Left kidney (tissue), 2 donors: Measurements from ENCODE around the gene MEGF10. TPM values are rescaled to one million over a fixed set of nuclear protein-coding genes. Genes with fewer than 3 reads are reported as not detected.

Source experiments
- DNase-seq: peaks from one replicate; pipeline ENCODE4 v3.0.0-alpha.2; 2013
- polyA plus RNA-seq: library from polyadenylated mRNA; unstranded; fragments of 120-200 nt; gene quantifications from one replicate; pipeline ENCODE4 v1.2.1, GENCODE V29; 2013; ENCODE audit not compliant: insufficient read length

Gene MEGF10
- polyA plus RNA-seq, 1 donor = 1.1 TPM

DNA sequence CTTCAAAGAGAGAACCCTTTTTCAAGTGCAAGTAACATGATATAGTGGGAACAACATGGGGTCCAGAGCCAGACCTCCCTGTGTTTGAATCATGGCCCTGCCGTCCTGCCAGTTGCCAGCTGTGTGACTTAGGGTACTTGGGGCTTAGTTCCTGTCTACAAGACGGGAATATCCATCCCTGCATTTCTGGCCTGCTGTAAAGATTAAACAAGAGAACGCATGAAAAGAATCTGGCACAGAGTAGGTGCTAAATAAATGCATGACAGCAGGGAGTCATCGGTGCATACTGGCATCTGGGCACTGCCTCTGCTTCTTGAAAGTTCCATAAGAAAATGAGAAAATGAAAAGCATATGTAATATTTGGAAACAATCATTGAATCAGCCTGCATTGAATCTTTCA, 149.0 kb downstream of the MEGF10 start:
- no peak for DNase-seq

DNA sequence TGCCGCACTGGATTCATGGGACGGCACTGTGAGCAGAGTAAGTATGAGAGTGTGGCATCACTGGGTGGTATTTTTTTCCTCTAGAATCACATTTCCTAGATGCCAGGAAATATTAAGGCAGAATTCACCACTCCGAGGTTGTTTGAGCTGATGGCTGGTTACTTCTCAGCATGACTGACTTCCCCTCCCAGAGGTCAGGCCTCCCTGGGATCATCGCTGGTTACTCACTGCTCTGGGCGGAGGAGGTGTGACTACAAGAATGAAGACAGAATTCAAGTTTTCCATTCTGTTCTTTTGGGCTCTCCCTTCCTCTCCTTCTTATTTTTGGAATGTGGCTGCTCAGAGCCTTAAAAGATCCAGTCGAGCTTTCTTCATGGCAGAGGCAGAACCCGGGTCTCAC, 150.2 kb downstream of the MEGF10 start:
- DNase-seq = no peak

DNA sequence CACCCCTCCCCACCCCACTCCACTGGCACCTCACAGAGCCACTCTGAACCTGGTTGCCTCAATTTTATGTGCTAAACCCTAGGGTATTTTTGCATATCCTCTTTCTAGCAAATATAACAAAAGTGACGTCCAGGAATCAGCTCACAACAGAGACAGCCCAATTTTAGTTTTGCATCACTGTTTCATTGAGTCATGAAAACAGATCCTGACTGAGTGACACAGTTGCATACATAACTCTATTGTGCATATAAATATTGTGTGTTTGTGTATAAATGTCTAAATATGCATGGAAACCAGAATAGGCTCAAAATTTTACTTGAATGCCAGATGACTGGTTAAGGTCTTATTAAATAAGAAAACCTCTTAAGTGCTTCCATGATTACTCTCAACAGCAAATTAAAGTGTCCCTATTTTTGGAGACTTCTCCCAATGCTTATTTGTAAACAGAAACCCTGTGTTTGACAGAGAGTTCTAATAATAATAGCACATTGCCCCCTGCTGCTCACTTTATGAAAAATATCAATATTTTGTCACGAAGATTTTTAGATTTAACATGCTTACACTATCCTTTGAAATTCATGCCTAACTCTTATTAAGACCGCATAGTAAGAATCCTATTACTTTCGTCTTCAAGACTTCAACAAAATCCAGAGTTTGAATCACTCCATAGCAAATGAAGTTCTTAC, 151.3 kb downstream of the MEGF10 start:
- no peak for DNase-seq

GRCh38 chr5:127444171-127444570, 153.6 kb downstream of the MEGF10 start:
- no peak for DNase-seq

DNA sequence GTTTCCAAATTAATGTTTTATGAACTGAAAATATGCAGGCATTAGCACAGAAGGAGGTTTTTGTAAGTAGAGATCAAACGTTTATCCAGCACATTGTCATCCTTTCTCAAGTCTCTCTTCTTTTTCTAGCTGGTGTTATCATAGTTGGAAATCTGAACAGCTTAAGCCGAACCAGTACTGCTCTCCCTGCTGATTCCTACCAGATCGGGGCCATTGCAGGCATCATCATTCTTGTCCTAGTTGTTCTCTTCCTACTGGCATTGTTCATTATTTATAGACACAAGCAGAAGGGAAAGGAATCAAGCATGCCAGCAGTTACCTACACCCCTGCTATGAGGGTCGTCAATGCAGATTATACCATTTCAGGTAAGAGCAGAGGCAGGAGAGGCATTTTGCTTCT, 154.7 kb downstream of the MEGF10 start:
- DNase-seq = no peak

GRCh38 chr5:127446626-127447025, 156.0 kb downstream of the MEGF10 start:
- DNase-seq = no peak

- no peak for DNase-seq
Observed at GRCh38 chr5:127447827-127448226, 157.2 kb downstream of the MEGF10 start.

DNA sequence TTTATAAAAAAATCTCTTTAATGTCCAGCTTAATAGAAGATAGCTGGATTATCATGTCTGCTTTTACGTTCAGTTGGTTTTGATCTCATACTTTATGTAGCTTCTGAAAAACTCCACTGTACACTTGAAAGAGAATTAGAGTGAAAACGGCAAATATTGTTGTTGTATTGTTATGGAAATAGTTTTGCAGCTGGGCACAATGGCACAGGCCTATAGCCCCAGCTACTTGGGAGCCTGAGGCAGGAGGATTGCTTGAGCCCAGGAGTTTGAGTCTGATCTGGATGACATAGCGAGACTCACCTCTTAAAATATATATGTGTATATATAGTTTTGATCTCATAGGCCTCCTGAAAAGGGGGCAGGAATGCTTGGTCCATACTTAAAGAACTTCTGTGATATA, 159.4 kb downstream of the MEGF10 start:
- DNase-seq = no peak

DNA sequence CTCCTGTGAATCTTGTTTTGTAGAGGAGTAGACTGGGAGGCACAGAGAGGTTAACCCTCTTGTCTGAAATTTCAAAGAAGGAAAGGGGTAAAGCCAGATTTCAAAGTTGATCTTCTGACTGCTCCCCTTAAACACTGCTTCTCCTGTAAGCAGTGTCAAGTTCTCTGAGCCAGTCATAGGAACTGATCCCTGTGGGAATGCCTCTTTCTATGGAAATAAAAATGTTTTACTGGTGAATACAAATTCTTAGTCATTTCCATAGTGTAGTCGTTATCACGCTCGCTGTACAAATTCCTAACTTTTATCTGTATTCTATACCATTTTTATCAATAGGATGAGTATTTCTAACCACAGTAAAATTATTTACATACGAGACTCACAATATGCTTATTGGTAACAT, 160.5 kb downstream of the MEGF10 start:
- no peak for DNase-seq

- DNase-seq = no peak
Observed at GRCh38 chr5:127452626-127453025, 162.0 kb downstream of the MEGF10 start.

GRCh38 chr5:127471211-127471610, 180.6 kb downstream of the MEGF10 start:
- DNase-seq = no peak

- no peak for DNase-seq
Observed at GRCh38 chr5:127472700-127473099, 182.1 kb downstream of the MEGF10 start.

- no peak for DNase-seq
Observed at GRCh38 chr5:127486471-127486870, 195.9 kb downstream of the MEGF10 start.

- DNase-seq = peak; percentile 61
Observed at GRCh38 chr5:127492854-127493738, 202.5 kb downstream of the MEGF10 start.

DNA sequence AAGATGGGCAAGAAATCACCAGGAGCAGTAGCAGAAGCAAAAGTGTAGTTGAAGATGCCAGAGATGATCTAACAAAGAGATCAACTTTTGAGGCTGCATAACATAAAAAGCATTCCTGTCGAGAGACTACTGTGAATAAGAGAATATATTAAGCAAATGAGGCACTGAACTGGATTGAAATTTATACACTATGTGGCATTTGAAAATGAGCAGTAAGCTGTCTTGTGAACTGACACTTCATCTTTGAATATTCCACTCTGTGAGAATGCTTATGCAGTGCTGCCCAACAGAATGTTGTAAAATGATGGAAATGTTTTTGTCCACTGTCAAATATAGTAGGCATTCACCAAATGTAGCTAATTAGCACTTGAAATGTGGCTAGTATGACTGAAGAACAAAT, 208.0 kb downstream of the MEGF10 start:
- DNase-seq = no peak

GRCh38 chr5:127505905-127506304, 215.3 kb downstream of the MEGF10 start:
- no peak for DNase-seq

- DNase-seq = no peak
Observed at GRCh38 chr5:127506616-127507015, 216.0 kb downstream of the MEGF10 start.

GRCh38 chr5:127508644-127509373, 218.2 kb downstream of the MEGF10 start:
- no peak for DNase-seq
